ENCODE results near the gene SLC38A6. TPM values are rescaled to one million over a fixed set of nuclear protein-coding genes. Genes with fewer than 3 reads are reported as not detected.
A peak's percentile ranks its signal among the peaks of the same experiment; 100 is the strongest.

The SLC38A6 gene
- total RNA-seq, 6 experiments from 2014 or later = 3.5 to 6.8 (median 5.9) TPM

DNA sequence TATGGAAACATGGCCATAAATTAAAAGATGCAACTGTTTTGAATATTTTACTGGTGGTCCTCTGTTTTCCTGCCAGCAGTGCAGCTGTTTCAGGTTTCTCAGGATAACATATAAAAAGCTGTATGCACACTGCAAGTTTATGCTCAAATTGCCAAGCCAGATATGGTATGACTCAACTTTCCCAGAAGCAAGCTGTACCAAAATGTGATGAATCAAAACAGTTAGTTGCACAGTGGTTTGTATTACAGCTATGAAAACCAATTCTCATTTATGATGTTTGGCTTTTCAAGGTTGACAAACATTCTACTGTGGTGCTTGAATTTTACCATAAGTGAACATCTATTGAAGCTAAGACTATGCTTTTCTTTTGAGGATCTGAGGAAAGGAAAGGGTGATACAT is 15.6 kb upstream of the SLC38A6 start:
- intact Hi-C loops (cut with DNase I) = no loop called here
- no peaks in the 10 kb centered on the region for H3K27me3 ChIP-seq
- TF ChIP-seq POLR2A (IDR thresholded peaks at IDR 0.05) (no peak), CTCF (IDR thresholded peaks at IDR 0.05) (no peak)
- H3K36me3 ChIP-seq = no peaks in the 10 kb centered on the region
- DNase-seq (no peak), ATAC-seq (no peak)
- H3K27ac ChIP-seq = no peak overlapping the region
- H3K9me3 ChIP-seq = no peaks in the 10 kb centered on the region
- no peak overlapping the region for H3K4me3 ChIP-seq
- no peaks in the 10 kb centered on the region for H3K4me1 ChIP-seq

- no peaks in the 10 kb centered on the region for H3K9me3 ChIP-seq
- DNase-seq (no peak), ATAC-seq (no peak)
- no peaks in the 10 kb centered on the region for H3K4me1 ChIP-seq
- no peaks in the 10 kb centered on the region for H3K27me3 ChIP-seq
- H3K27ac ChIP-seq = no peak overlapping the region
- intact Hi-C loops (cut with DNase I) = no loop called here
- 82% methylated on average over 1 of the region's 1 CpG for WGBS (ENCODE audit: insufficient coverage, low coverage, low lambda C conversion rate, missing lambda C conversion rate)
- no peak for TF ChIP-seq POLR2A (IDR thresholded peaks at IDR 0.05)
- TF ChIP-seq CTCF (IDR thresholded peaks at IDR 0.05) = no peak
- no peaks in the 10 kb centered on the region for H3K36me3 ChIP-seq
- H3K4me3 ChIP-seq = no peak overlapping the region
These were observed 12.9 kb upstream of the SLC38A6 start for GRCh38 chr14:60968099-60968498.

DNA sequence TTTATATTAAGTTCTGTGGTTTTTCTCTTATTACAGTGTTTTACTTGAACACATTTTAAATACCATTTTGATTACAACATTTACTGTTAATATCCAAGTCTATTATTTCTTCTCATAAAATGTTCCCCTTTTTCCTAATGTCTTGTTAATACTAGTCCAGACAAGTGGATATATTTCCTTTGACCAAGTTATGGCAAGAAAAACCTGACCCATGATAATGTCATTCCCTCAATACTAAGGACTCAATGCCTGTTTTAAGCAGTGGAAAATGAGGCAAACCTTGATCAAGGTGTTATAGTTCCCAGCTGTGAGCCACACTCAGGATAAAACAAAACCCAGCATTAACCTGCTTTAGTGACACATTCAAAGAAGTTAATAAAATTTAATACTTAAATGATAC is 12.4 kb upstream of the SLC38A6 start:
- Histone ChIP-seq H3K4me1 (no peaks in the 10 kb centered on the region), H3K27ac (no peak overlapping the region), H3K27me3 (no peaks in the 10 kb centered on the region), H3K4me3 (no peak overlapping the region), H3K9me3 (no peaks in the 10 kb centered on the region), H3K36me3 (no peaks in the 10 kb centered on the region)
- DNase-seq (no peak), ATAC-seq (no peak)
- intact Hi-C loops (cut with DNase I) = no loop called here
- TF ChIP-seq POLR2A (IDR thresholded peaks at IDR 0.05) (no peak), CTCF (IDR thresholded peaks at IDR 0.05) (no peak)

- intact Hi-C loops (cut with DNase I) = no loop called here
- H3K36me3 ChIP-seq = no peaks in the 10 kb centered on the region
- no peak overlapping the region for H3K27ac ChIP-seq
- ATAC-seq = peak in 1 of 4 donors; percentile 37
- DNase-seq = no peak
- 83% methylated on average over 2 of the region's 2 CpGs for whole genome bisulfite sequencing (ENCODE audit: insufficient coverage, low coverage, low lambda C conversion rate, missing lambda C conversion rate)
- no peaks in the 10 kb centered on the region for H3K4me1 ChIP-seq
- no peaks in the 10 kb centered on the region for H3K9me3 ChIP-seq
- no peak for TF ChIP-seq CTCF (IDR thresholded peaks at IDR 0.05)
- no peak for TF ChIP-seq POLR2A (IDR thresholded peaks at IDR 0.05)
- no peak overlapping the region for H3K4me3 ChIP-seq
- no peaks in the 10 kb centered on the region for H3K27me3 ChIP-seq
These were observed 10.9 kb upstream of the SLC38A6 start for GRCh38 chr14:60970146-60970545.

DNA sequence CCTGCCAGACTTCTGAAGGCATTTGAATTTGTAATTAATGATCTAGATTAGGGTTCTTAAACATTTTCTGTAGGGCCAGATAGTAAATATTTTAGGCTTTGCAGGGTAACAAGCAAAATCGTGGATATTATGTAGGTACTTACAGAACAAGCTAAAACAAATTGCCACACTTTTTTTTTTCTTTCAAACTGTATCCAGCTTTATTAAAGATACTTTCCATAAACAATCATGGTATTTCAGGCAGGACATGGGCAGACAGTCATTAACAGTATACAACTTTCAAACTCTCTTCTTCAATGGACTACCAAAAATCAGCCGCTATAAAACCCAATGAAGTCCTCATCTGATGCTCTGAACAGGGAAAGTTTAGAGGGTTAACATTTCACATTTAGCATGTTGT is 9.8 kb upstream of the SLC38A6 start:
- 25% methylated on average over 2 of the region's 2 CpGs for WGBS (ENCODE audit: insufficient coverage, low coverage, low lambda C conversion rate, missing lambda C conversion rate)
- Histone ChIP-seq H3K4me1 (no peaks in the 10 kb centered on the region), H3K27me3 (no peaks in the 10 kb centered on the region), H3K36me3 (no peaks in the 10 kb centered on the region), H3K4me3 (no peak overlapping the region), H3K9me3 (no peaks in the 10 kb centered on the region), H3K27ac (no peak overlapping the region)
- intact Hi-C loops (cut with DNase I) = no loop called here
- DNase-seq = no peak
- TF ChIP-seq POLR2A (IDR thresholded peaks at IDR 0.05) (no peak), CTCF (IDR thresholded peaks at IDR 0.05) (no peak)
- no peak for ATAC-seq

Data from right lobe of liver (tissue), 6 donors.